Bronchial epithelial cell (primary cell): Measurements from ENCODE around the gene KLHL18. TPM values are rescaled to one million over a fixed set of nuclear protein-coding genes. Genes with fewer than 3 reads are reported as not detected.
"Not testable (repeated sequence)": the region's sequence is repeated elsewhere in the genome, so short reads cannot be mapped to it uniquely, and the experiment has no call there.

Experiments
- DNase-seq: peaks from one replicate; pipeline ENCODE4 v3.0.0-alpha.2; 2010; ENCODE audit warnings: low read depth
- FAIRE-seq: peaks from 2 replicates; lab custom pipeline; 2011; peaks lifted over from hg19 to GRCh38; lab: Jason Lieb, UNC
- H3K27me3 ChIP-seq: 2 replicates; pipeline ENCODE4 v1.5.1; 2011; ENCODE audit warnings: low read length; ENCODE audit not compliant: control insufficient read depth, insufficient read depth
- H3K36me3 ChIP-seq: 2 replicates; pipeline ENCODE4 v1.5.1; 2011; ENCODE audit warnings: low read length; ENCODE audit not compliant: control insufficient read depth, insufficient read depth
- H3K4me3 ChIP-seq: 2 replicates; pipeline ENCODE4 v1.5.1; 2011; ENCODE audit warnings: mild to moderate bottlenecking, low read depth, low read length, control low read depth
- total RNA-seq: library from RNA; depleted of rRNA; stranded (reverse); fragments of >200 nt; gene quantifications from 2 replicates; pipeline ENCODE4 v1.2.1, GENCODE V29; 2014
- TF ChIP-seq, protein P1 (sequence below): IDR thresholded peaks from 2 replicates; pipeline ENCODE4 v1.5.1; 2011; ENCODE audit warnings: mild to moderate bottlenecking, moderate library complexity, low read length, control low read depth, inconsistent platforms; ENCODE audit not compliant: insufficient read depth, severe bottlenecking

Gene KLHL18
- total RNA-seq, 1 donor from 2014 or later, result 25.5 TPM

DNA sequence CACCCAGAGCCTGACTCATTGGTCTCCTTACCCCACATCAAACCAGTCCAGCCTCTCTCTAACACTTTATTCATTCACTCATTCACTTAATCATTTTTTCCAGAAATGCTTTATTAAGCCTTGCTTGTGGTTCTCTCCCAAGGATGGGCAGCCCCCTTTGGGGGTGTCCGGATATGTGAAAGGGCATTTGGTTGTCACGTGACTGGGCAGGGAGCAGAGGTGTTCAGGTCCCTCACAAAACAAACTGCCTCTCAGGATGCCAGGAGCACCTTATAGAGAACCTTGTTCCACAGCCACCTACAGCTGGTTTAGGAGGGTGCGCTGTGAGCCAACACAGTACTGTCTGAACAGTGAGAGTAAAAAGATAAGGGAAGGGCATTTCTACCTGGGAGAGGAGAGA is 72.3 kb downstream of the KLHL18 start:
- TF ChIP-seq, protein P1, sequence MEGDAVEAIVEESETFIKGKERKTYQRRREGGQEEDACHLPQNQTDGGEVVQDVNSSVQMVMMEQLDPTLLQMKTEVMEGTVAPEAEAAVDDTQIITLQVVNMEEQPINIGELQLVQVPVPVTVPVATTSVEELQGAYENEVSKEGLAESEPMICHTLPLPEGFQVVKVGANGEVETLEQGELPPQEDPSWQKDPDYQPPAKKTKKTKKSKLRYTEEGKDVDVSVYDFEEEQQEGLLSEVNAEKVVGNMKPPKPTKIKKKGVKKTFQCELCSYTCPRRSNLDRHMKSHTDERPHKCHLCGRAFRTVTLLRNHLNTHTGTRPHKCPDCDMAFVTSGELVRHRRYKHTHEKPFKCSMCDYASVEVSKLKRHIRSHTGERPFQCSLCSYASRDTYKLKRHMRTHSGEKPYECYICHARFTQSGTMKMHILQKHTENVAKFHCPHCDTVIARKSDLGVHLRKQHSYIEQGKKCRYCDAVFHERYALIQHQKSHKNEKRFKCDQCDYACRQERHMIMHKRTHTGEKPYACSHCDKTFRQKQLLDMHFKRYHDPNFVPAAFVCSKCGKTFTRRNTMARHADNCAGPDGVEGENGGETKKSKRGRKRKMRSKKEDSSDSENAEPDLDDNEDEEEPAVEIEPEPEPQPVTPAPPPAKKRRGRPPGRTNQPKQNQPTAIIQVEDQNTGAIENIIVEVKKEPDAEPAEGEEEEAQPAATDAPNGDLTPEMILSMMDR, result no peak
- Histone ChIP-seq H3K36me3 (no peaks in the 10 kb centered on the region), H3K4me3 (no peak overlapping the region), H3K27me3 (no peaks in the 10 kb centered on the region)
- DNase-seq, result no peak
- FAIRE-seq, result no peak

DNA sequence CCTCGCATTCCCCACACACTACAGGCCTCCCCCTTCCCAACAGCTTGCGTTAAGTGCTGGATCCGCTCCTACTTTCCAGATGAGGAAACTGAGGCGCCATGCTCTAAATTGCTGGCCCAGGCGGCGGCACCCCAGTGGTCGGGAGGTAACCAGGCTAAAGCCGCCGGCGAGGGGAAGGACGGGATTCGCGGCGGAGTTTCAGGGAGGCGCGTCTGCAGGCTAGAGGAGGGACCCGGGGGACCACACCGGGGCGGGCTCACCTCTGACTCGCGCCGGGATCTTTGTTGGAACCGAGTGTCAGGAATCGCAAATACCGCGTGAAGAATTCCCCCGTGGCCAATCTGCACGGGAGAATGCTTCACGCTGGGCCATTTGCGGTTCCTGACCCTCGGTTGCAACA is 73.5 kb downstream of the KLHL18 start:
- no peaks in the 10 kb centered on the region for H3K36me3 ChIP-seq
- TF ChIP-seq, protein P1, result no peak
- DNase-seq (no peak), FAIRE-seq (no peak)
- no peak overlapping the region for H3K4me3 ChIP-seq
- H3K27me3 ChIP-seq, result no peaks in the 10 kb centered on the region

DNA sequence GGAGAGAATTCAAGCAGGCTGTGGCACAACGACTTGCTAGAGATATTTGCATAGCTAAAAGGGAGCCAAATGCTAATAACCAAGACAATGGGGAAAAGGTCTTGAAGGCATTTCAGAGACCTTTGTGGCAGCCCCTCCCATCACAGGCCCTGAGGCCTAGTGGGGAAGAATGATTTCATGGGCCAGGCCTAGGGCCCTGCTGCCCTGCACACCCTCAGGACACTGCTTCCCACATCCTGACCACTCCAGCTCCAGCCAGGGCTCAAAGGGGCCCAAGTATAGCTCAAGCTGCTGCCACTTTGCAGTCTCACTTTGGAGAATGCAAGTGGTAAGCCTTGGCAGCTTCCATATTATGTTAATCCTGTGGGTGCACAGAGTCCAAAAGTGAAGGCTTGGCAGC is 76.6 kb downstream of the KLHL18 start:
- H3K4me3 ChIP-seq, result no peak overlapping the region
- TF ChIP-seq, protein P1, result no peak
- no peak for FAIRE-seq
- no peak for DNase-seq
- no peaks in the 10 kb centered on the region for H3K27me3 ChIP-seq
- no peaks in the 10 kb centered on the region for H3K36me3 ChIP-seq

DNA sequence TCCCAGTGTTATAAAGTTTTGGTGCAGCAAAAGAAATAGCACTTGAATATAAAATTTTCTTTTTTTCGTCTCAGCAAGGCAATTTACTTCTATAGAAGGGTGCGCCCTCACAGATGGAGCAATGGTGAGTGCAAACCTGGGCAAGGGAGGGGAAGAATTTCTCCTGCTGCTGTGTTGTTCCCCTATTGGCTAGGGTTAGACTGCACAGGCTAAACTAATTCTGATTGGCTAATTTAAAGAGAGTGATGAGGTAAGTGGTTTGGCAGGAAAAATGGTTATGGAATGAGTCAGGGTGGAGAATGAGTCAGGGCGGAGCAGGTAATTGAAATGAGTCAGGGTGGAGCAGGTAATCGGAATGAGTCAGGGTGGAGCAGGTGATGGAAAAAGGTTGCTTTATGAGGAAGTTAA is 77.4 kb downstream of the KLHL18 start:
- H3K36me3 ChIP-seq, H3K27me3 ChIP-seq, H3K4me3 ChIP-seq: not testable (repeated sequence)
- DNase-seq, result peak; percentile 77
- FAIRE-seq, result peak; percentile 18

DNA sequence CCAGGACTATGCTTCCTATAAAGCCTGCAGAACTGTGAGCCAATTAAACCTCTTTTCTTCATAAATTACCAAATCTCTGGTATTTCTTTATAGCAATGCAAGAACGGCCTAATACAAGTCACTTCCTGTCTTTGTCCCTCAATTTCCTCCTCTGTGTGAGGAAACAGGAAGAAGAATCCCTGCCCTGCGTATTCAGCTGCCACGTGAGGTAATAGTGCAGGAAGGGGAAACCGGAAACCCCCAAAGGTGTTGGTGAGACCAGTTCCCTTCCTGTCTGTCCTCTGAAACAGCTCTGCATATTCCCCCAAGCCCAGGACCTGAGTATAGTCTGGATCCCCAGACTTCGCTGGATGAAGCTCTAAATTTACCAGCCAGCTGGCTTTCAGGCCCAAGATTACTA is 80.0 kb downstream of the KLHL18 start:
- Histone ChIP-seq H3K4me3 (no peak overlapping the region), H3K36me3 (no peaks in the 10 kb centered on the region), H3K27me3 (no peaks in the 10 kb centered on the region)
- FAIRE-seq, result no peak
- TF ChIP-seq, protein P1, result no peak
- DNase-seq, result no peak

DNA sequence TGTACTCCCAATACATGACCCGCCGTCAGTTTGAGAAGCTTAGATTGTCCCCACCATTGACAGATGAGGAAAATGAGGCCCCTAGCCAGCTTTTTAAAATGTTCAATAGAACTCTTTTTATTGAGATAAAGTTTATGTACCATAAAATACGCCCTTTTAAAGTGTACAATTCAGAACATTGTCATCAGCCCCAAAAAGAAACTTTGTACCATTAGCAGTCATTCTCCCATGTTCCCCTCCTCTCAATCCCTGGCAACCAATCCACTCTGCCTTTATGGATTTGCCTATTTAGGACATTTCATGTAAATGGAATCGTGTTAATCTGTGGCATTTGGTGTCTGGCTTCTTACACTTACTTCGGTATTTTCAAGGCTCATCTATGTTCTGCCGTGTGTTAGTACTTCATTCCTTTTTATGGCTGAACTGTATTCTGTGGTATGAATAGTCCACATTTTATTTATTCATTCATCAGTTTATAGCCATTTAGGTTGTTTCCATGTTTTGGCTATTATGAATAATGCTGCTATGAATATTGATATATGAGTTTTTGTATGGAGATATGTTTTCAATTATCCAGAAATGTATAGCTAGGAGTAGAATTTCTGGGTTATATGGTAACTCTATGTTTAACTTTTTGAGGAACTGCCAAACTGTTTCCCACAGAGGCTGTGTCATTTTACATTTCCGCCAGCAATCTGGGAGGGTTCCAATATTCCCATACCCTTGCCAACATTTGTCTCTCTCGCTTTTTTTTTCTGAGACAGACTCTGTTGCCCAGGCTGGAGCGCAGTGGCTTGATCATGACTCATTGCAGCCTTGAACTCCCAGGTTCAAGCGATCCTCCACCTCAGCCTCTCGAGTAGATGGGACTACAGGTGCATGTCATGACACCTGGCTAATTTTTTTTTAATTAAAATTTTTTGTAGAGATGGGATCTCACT is 82.7 kb downstream of the KLHL18 start:
- Histone ChIP-seq H3K4me3 (no peak overlapping the region), H3K36me3 (no peaks in the 10 kb centered on the region), H3K27me3 (no peaks in the 10 kb centered on the region)
- FAIRE-seq, result no peak
- peak; percentile 57 for DNase-seq
- TF ChIP-seq, protein P1, result no peak
